ENCODE results near the gene NCF2. TPM values are rescaled to one million over a fixed set of nuclear protein-coding genes. Genes with fewer than 3 reads are reported as not detected.

NCF2 gene
- total RNA-seq, 1 experiment from 2014 or later = 0.08 TPM

- in situ Hi-C loops (cut with HindIII; ENCODE audit: low pct_unique_long_range_greater_than_20kb, low sequenced_read_pairs) = no loop called here
Observed at GRCh38 chr1:183595537-183595936, 5.3 kb upstream of the NCF2 start.

GRCh38 chr1:183593356-183593755 is 3.1 kb upstream of the NCF2 start:
- DNase-seq (ENCODE audit: low read depth, low spot score) = no peak
- in situ Hi-C loops (cut with HindIII; ENCODE audit: low pct_unique_long_range_greater_than_20kb, low sequenced_read_pairs) = no loop called here

More at GRCh38 chr1:183595537-183595936, 5.3 kb upstream of the NCF2 start:
- DNase-seq (ENCODE audit: low read depth, low spot score) = no peak

- in situ Hi-C loops (cut with HindIII; ENCODE audit: low pct_unique_long_range_greater_than_20kb, low sequenced_read_pairs) = no loop called here
- DNase-seq (ENCODE audit: low read depth, low spot score) = no peak
Observed at GRCh38 chr1:183592733-183593132, 2.5 kb upstream of the NCF2 start.

GRCh38 chr1:183589874-183590243 is 400 bp downstream of the NCF2 start:
- no peak for DNase-seq (ENCODE audit: low read depth, low spot score)
- in situ Hi-C loops (cut with HindIII; ENCODE audit: low pct_unique_long_range_greater_than_20kb, low sequenced_read_pairs) = no loop called here

GRCh38 chr1:183589384-183589783 is 875 bp downstream of the NCF2 start:
- no peak for DNase-seq (ENCODE audit: low read depth, low spot score)
- in situ Hi-C loops (cut with HindIII; ENCODE audit: low pct_unique_long_range_greater_than_20kb, low sequenced_read_pairs) = no loop called here

- DNase-seq (ENCODE audit: low read depth, low spot score) = peak; percentile 16
- in situ Hi-C loops (cut with HindIII; ENCODE audit: low pct_unique_long_range_greater_than_20kb, low sequenced_read_pairs) = no loop called here
Observed at GRCh38 chr1:183588827-183589226, 1.4 kb downstream of the NCF2 start.

GRCh38 chr1:183586926-183587325 is 3.3 kb downstream of the NCF2 start:
- no peak for DNase-seq (ENCODE audit: low read depth, low spot score)

GRCh38 chr1:183586455-183586854 is 3.8 kb downstream of the NCF2 start:
- no peak for DNase-seq (ENCODE audit: low read depth, low spot score)
- in situ Hi-C loops (cut with HindIII; ENCODE audit: low pct_unique_long_range_greater_than_20kb, low sequenced_read_pairs) = no loop called here

More at GRCh38 chr1:183586926-183587325, 3.3 kb downstream of the NCF2 start:
- in situ Hi-C loops (cut with HindIII; ENCODE audit: low pct_unique_long_range_greater_than_20kb, low sequenced_read_pairs) = no loop called here

GRCh38 chr1:183585038-183585437 is 5.2 kb downstream of the NCF2 start:
- DNase-seq (ENCODE audit: low read depth, low spot score) = no peak
- in situ Hi-C loops (cut with HindIII; ENCODE audit: low pct_unique_long_range_greater_than_20kb, low sequenced_read_pairs) = no loop called here

GRCh38 chr1:183584147-183584546 is 6.1 kb downstream of the NCF2 start:
- in situ Hi-C loops (cut with HindIII; ENCODE audit: low pct_unique_long_range_greater_than_20kb, low sequenced_read_pairs) = no loop called here
- DNase-seq (ENCODE audit: low read depth, low spot score) = no peak

- DNase-seq (ENCODE audit: low read depth, low spot score) = no peak
Observed at GRCh38 chr1:183583466-183583865, 6.8 kb downstream of the NCF2 start.

GRCh38 chr1:183582021-183582713 is 8.1 kb downstream of the NCF2 start:
- in situ Hi-C loops (cut with HindIII; ENCODE audit: low pct_unique_long_range_greater_than_20kb, low sequenced_read_pairs) = no loop called here
- DNase-seq (ENCODE audit: low read depth, low spot score) = no peak

More at GRCh38 chr1:183583466-183583865, 6.8 kb downstream of the NCF2 start:
- in situ Hi-C loops (cut with HindIII; ENCODE audit: low pct_unique_long_range_greater_than_20kb, low sequenced_read_pairs) = no loop called here

GRCh38 chr1:183580281-183580682 is 10.0 kb downstream of the NCF2 start:
- in situ Hi-C loops (cut with HindIII; ENCODE audit: low pct_unique_long_range_greater_than_20kb, low sequenced_read_pairs) = no loop called here
- peak; percentile 46 for DNase-seq (ENCODE audit: low read depth, low spot score)

- no peak for DNase-seq (ENCODE audit: low read depth, low spot score)
- in situ Hi-C loops (cut with HindIII; ENCODE audit: low pct_unique_long_range_greater_than_20kb, low sequenced_read_pairs) = no loop called here
Observed at GRCh38 chr1:183578856-183579255, 11.4 kb downstream of the NCF2 start.

- no peak for DNase-seq (ENCODE audit: low read depth, low spot score)
Observed at GRCh38 chr1:183577897-183578465, 12.3 kb downstream of the NCF2 start.

GRCh38 chr1:183576537-183576936 is 13.7 kb downstream of the NCF2 start:
- in situ Hi-C loops (cut with HindIII; ENCODE audit: low pct_unique_long_range_greater_than_20kb, low sequenced_read_pairs) = no loop called here
- DNase-seq (ENCODE audit: low read depth, low spot score) = no peak

More at GRCh38 chr1:183577897-183578465, 12.3 kb downstream of the NCF2 start:
- in situ Hi-C loops (cut with HindIII; ENCODE audit: low pct_unique_long_range_greater_than_20kb, low sequenced_read_pairs) = no loop called here

GRCh38 chr1:183575606-183576005 is 14.7 kb downstream of the NCF2 start:
- in situ Hi-C loops (cut with HindIII; ENCODE audit: low pct_unique_long_range_greater_than_20kb, low sequenced_read_pairs) = no loop called here
- no peak for DNase-seq (ENCODE audit: low read depth, low spot score)

- in situ Hi-C loops (cut with HindIII; ENCODE audit: low pct_unique_long_range_greater_than_20kb, low sequenced_read_pairs) = no loop called here
- no peak for DNase-seq (ENCODE audit: low read depth, low spot score)
Observed at GRCh38 chr1:183572721-183573120, 17.5 kb downstream of the NCF2 start.

GRCh38 chr1:183571678-183572268 is 18.5 kb downstream of the NCF2 start:
- in situ Hi-C loops (cut with HindIII; ENCODE audit: low pct_unique_long_range_greater_than_20kb, low sequenced_read_pairs) = no loop called here
- DNase-seq (ENCODE audit: low read depth, low spot score) = no peak
